GM23338 (cell line): ENCODE measurements around the gene ZFYVE28.

Experiments
- CREB1 ChIP-seq: fragments of 250-450 bp; sonication (Bioruptor Pico); IDR thresholded peaks from 2 replicates; pipeline ENCODE4 v1.5.0; 2020; ENCODE audit warnings: low read depth, mild to moderate bottlenecking, moderate library complexity
- CTCF ChIP-seq, 2 experiments: fragments of 200-600 bp in 1 of 2; sonication (generic) in 1 of 2; conservative IDR thresholded peaks; 2 replicates each; pipeline versions ENCODE4 v1.5.1 to v1.6.1; 2016 to 2017; ENCODE audit warnings: antibody characterized with exemption in 2 of 2, low read depth in 2 of 2, mild to moderate bottlenecking in 2 of 2, moderate library complexity in 1 of 2
- ETS1 ChIP-seq: IDR thresholded peaks from 2 replicates; pipeline ENCODE4 v1.6.1; 2016; ENCODE audit warnings: antibody characterized with exemption
- EZH2 ChIP-seq: fragments of 200-600 bp; sonication (generic); IDR thresholded peaks from one replicate; pipeline ENCODE4 v1.8.0; 2017; ENCODE audit warnings: antibody characterized with exemption, mild to moderate bottlenecking, low read depth; ENCODE audit not compliant: unreplicated experiment
- EZH2phosphoT487 ChIP-seq: fragments of 200-600 bp; sonication (generic); IDR thresholded peaks from one replicate; pipeline ENCODE4 v1.8.1; 2018; ENCODE audit warnings: antibody characterized with exemption; ENCODE audit not compliant: unreplicated experiment
- POLR2AphosphoS5 ChIP-seq: IDR thresholded peaks from 2 replicates; pipeline ENCODE4 v1.6.1; 2016; ENCODE audit warnings: antibody characterized with exemption, low read depth
- REST ChIP-seq: IDR thresholded peaks from one replicate; pipeline ENCODE4 v1.6.1; 2018; ENCODE audit warnings: antibody characterized with exemption; ENCODE audit not compliant: unreplicated experiment
- STAT1 ChIP-seq: IDR thresholded peaks from one replicate; pipeline ENCODE4 v1.6.1; 2016; ENCODE audit warnings: antibody characterized with exemption; ENCODE audit not compliant: unreplicated experiment
- ZNF462 ChIP-seq: fragments of 250-450 bp; sonication (Bioruptor Pico); IDR thresholded peaks from 2 replicates; pipeline ENCODE4 v1.5.0; 2020; ENCODE audit warnings: mild to moderate bottlenecking, moderate library complexity

- TF ChIP-seq CTCF (conservative IDR thresholded peaks at IDR 0.05; ENCODE audit: low read depth in 2 of 2) = no peak
- no peak for TF ChIP-seq REST
- no peak for TF ChIP-seq EZH2
- TF ChIP-seq EZH2phosphoT487 = no peak
- no peak for TF ChIP-seq POLR2AphosphoS5
- no peak for TF ChIP-seq ZNF462 (CRISPR knock-in tag)
- no peak for TF ChIP-seq CREB1 (CRISPR knock-in tag)
- TF ChIP-seq ETS1 = no peak
- no peak for TF ChIP-seq STAT1
These were observed 154.5 kb downstream of the ZFYVE28 start for GRCh38 chr4:2263926-2264321.
